ENCODE results near the gene TMEM9.

Gene TMEM9

GRCh38 chr1:201126463-201126831 lies 27.8 kb downstream of the TMEM9 start:
- no peak for DNase-seq

- no peak for DNase-seq
These were observed 28.5 kb downstream of the TMEM9 start for GRCh38 chr1:201125800-201126199.

GRCh38 chr1:201125019-201125418 lies 29.3 kb downstream of the TMEM9 start:
- DNase-seq, result no peak

GRCh38 chr1:201123866-201124265 lies 30.4 kb downstream of the TMEM9 start:
- no peak for DNase-seq

GRCh38 chr1:201122321-201122957 lies 31.8 kb downstream of the TMEM9 start:
- DNase-seq, result no peak

GRCh38 chr1:201119206-201120197 lies 34.8 kb downstream of the TMEM9 start:
- peak; percentile 8 for DNase-seq

GRCh38 chr1:201116091-201116490 lies 38.2 kb downstream of the TMEM9 start:
- DNase-seq, result no peak

- no peak for DNase-seq
These were observed 38.8 kb downstream of the TMEM9 start for GRCh38 chr1:201115390-201115937.

- DNase-seq, result peak; percentile 94
These were observed 39.8 kb downstream of the TMEM9 start for GRCh38 chr1:201114245-201115131.

GRCh38 chr1:201113451-201114244 lies 40.6 kb downstream of the TMEM9 start:
- no peak for DNase-seq

GRCh38 chr1:201112926-201113325 lies 41.3 kb downstream of the TMEM9 start:
- no peak for DNase-seq

GRCh38 chr1:201112173-201112731 lies 42.0 kb downstream of the TMEM9 start, which contains the start of gene CACNA1S:
Gene CACNA1S (minus strand): TSS chr1:201112426. CDS start chr1:201112339, 87 bp downstream.
- no peak for DNase-seq

GRCh38 chr1:201111672-201112071 lies 42.6 kb downstream of the TMEM9 start:
- no peak for DNase-seq

- DNase-seq, result no peak
These were observed 43.1 kb downstream of the TMEM9 start for GRCh38 chr1:201111156-201111555.

- DNase-seq, result no peak
These were observed 43.7 kb downstream of the TMEM9 start for GRCh38 chr1:201110616-201111015.

- no peak for DNase-seq
These were observed 44.1 kb downstream of the TMEM9 start for GRCh38 chr1:201110138-201110537.

- no peak for DNase-seq
These were observed 44.6 kb downstream of the TMEM9 start for GRCh38 chr1:201109651-201110050.

GRCh38 chr1:201108614-201109013 lies 45.7 kb downstream of the TMEM9 start:
- DNase-seq, result peak; percentile 90

- DNase-seq, result no peak
These were observed 48.6 kb downstream of the TMEM9 start for GRCh38 chr1:201105688-201106087.

GRCh38 chr1:201104141-201104540 lies 50.1 kb downstream of the TMEM9 start:
- no peak for DNase-seq

GRCh38 chr1:201103666-201104065 lies 50.6 kb downstream of the TMEM9 start:
- DNase-seq, result no peak
